AG08396 (cell line): ENCODE data around the gene CCDC141.
"Not testable (repeated sequence)": the region's sequence is repeated elsewhere in the genome, so short reads cannot be mapped to it uniquely, and the experiment has no call there.

Experiments used
- DNase-seq: peaks from one replicate; pipeline ENCODE4 v3.0.0; 2012; ENCODE audit warnings: low spot score, mixed read lengths

CCDC141 gene

GRCh38 chr2:179044500-179044899 lies 5.4 kb downstream of the CCDC141 start:
- no peak for DNase-seq

- DNase-seq = no peak
These were observed 12.1 kb downstream of the CCDC141 start for GRCh38 chr2:179037807-179038206.

GRCh38 chr2:179036353-179036905 lies 13.5 kb downstream of the CCDC141 start:
- DNase-seq = no peak

- DNase-seq = no peak
These were observed 18.1 kb downstream of the CCDC141 start for GRCh38 chr2:179031731-179032408.

GRCh38 chr2:179024445-179024844 lies 25.5 kb downstream of the CCDC141 start:
- no peak for DNase-seq

- no peak for DNase-seq
These were observed 27.3 kb downstream of the CCDC141 start for GRCh38 chr2:179022685-179023084.

GRCh38 chr2:179021258-179021657 lies 28.7 kb downstream of the CCDC141 start:
- DNase-seq = no peak

GRCh38 chr2:179020156-179020750 lies 29.7 kb downstream of the CCDC141 start:
- peak; percentile 21 for DNase-seq

- no peak for DNase-seq
These were observed 30.7 kb downstream of the CCDC141 start for GRCh38 chr2:179019260-179019659.

GRCh38 chr2:179017773-179018357 lies 32.1 kb downstream of the CCDC141 start:
- no peak for DNase-seq

GRCh38 chr2:179014189-179014588 lies 35.7 kb downstream of the CCDC141 start:
- DNase-seq = not testable (repeated sequence)

- DNase-seq = no peak
These were observed 44.0 kb downstream of the CCDC141 start for GRCh38 chr2:179005976-179006375.

GRCh38 chr2:178999476-178999875 lies 50.5 kb downstream of the CCDC141 start:
- no peak for DNase-seq

GRCh38 chr2:178998539-178998938 lies 51.4 kb downstream of the CCDC141 start:
- no peak for DNase-seq

GRCh38 chr2:178997477-178997876 lies 52.5 kb downstream of the CCDC141 start:
- DNase-seq = no peak

- no peak for DNase-seq
These were observed 52.9 kb downstream of the CCDC141 start for GRCh38 chr2:178997067-178997466.

- no peak for DNase-seq
These were observed 55.7 kb downstream of the CCDC141 start for GRCh38 chr2:178994264-178994663.

GRCh38 chr2:178993788-178994187 lies 56.1 kb downstream of the CCDC141 start:
- no peak for DNase-seq

- not testable (repeated sequence) for DNase-seq
These were observed 57.2 kb downstream of the CCDC141 start for GRCh38 chr2:178992719-178993118.

GRCh38 chr2:178990533-178991241 lies 59.2 kb downstream of the CCDC141 start:
- no peak for DNase-seq

GRCh38 chr2:178989424-178989823 lies 60.5 kb downstream of the CCDC141 start:
- not testable (repeated sequence) for DNase-seq

- DNase-seq = not testable (repeated sequence)
These were observed 67.3 kb downstream of the CCDC141 start for GRCh38 chr2:178982652-178983051.

GRCh38 chr2:178980815-178981214 lies 69.1 kb downstream of the CCDC141 start:
- DNase-seq = no peak
